ENCODE measurements around the gene FRMPD4.

Gene FRMPD4

DNA sequence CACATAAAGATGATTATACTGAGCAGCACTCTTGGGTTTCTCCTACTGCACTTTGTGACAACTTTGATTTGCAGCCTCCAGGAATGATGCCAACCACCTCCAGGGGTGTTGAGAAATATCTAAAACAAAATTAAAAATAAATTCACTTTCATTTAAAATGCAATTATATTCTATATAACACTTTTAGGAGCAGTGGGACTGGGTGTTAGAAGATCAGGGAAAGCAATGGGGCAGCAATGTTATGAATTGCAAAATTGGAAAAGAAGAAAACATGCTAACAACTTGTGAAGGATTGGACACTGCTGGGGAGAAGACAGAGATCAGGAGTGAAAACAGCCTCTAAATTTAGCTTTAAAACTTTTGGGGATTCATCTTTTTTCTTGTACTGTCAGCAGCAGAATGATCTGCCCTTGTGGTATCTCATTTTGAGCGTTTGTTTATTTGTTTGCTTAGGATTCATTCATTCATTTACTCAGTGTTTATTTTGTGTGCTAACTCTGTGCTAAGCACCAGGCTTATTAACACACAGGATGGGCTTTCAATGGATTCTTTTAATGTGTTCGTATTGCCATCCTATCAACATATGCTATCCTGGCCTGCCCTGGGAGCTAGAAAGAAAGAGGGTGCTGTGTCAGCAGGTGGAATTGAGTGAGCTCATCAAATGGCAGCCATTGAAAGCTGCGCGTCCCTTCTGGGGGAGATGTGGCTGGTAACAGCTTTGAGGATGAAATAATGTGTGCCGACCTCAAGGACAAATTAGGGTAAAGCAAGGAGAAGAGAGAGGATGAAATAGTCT is 96.5 kb downstream of the FRMPD4 start:
- H3K27me3 Mint-ChIP-seq (ENCODE audit: low read depth) = peaks cover 4% of the 10 kb centered on the region
- no peaks in the 10 kb centered on the region for H3K4me1 Mint-ChIP-seq
- H3K27ac Mint-ChIP-seq = no peak overlapping the region
- H3K9me3 Mint-ChIP-seq = peaks cover 3% of the 10 kb centered on the region
- TF ChIP-seq, protein P1, sequence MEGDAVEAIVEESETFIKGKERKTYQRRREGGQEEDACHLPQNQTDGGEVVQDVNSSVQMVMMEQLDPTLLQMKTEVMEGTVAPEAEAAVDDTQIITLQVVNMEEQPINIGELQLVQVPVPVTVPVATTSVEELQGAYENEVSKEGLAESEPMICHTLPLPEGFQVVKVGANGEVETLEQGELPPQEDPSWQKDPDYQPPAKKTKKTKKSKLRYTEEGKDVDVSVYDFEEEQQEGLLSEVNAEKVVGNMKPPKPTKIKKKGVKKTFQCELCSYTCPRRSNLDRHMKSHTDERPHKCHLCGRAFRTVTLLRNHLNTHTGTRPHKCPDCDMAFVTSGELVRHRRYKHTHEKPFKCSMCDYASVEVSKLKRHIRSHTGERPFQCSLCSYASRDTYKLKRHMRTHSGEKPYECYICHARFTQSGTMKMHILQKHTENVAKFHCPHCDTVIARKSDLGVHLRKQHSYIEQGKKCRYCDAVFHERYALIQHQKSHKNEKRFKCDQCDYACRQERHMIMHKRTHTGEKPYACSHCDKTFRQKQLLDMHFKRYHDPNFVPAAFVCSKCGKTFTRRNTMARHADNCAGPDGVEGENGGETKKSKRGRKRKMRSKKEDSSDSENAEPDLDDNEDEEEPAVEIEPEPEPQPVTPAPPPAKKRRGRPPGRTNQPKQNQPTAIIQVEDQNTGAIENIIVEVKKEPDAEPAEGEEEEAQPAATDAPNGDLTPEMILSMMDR (IDR thresholded peaks at IDR 0.05; ENCODE audit: unreplicated experiment in 3 of 3) = no peak
- H3K36me3 Mint-ChIP-seq (ENCODE audit: low read depth) = no peaks in the 10 kb centered on the region
- no peak overlapping the region for H3K4me3 Mint-ChIP-seq

DNA sequence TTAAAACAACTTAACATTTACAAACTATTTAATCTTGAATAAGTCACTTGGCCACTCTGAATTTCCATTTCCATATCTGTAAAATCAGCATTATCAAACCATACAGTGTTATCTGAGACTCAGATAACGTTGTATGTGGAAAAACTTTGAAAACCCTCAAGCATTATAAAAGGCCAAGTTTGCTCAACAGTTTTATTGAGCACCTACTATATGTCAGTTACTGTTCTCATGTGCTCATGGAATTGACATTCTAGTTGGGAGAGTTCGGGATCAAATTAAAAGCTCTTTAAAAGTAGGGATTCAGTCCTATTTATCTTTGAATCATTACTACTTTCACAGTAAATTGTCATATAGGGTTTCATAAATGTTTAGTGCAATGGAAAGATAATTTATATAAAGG is 97.9 kb downstream of the FRMPD4 start:
- H3K4me1 Mint-ChIP-seq = no peaks in the 10 kb centered on the region
- H3K27ac Mint-ChIP-seq = no peak overlapping the region
- H3K4me3 Mint-ChIP-seq = no peak overlapping the region
- TF ChIP-seq, protein P1 (IDR thresholded peaks at IDR 0.05; ENCODE audit: unreplicated experiment in 3 of 3) = no peak
- peaks cover 2% of the 10 kb centered on the region for H3K9me3 Mint-ChIP-seq
- H3K27me3 Mint-ChIP-seq (ENCODE audit: low read depth) = peaks cover 9% of the 10 kb centered on the region
- no peaks in the 10 kb centered on the region for H3K36me3 Mint-ChIP-seq (ENCODE audit: low read depth)

DNA sequence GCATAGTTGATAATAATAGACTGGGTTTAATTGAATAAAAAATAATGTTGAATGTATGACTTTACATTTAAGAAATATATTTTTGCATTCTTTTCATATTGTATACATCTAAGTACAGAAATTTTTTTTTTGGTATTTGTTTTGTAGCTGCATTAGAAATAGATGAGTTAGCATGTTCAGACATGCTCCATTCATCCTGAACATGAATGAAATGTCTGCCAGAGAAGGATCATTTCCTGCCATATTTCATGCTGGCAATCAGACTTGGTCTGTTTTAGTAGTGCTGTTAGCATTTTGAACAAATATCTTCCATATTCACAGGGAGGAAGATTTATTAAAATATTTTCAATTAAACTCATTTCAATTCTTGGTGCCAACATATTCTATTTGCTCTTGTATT is 98.9 kb downstream of the FRMPD4 start:
- Mint-ChIP-seq H3K9me3 (peaks cover 2% of the 10 kb centered on the region), H3K27me3 (ENCODE audit: low read depth) (peaks cover 9% of the 10 kb centered on the region), H3K36me3 (ENCODE audit: low read depth) (no peaks in the 10 kb centered on the region), H3K4me3 (no peak overlapping the region), H3K27ac (no peak overlapping the region), H3K4me1 (no peaks in the 10 kb centered on the region)
- TF ChIP-seq, protein P1 (IDR thresholded peaks at IDR 0.05; ENCODE audit: unreplicated experiment in 3 of 3) = no peak

DNA sequence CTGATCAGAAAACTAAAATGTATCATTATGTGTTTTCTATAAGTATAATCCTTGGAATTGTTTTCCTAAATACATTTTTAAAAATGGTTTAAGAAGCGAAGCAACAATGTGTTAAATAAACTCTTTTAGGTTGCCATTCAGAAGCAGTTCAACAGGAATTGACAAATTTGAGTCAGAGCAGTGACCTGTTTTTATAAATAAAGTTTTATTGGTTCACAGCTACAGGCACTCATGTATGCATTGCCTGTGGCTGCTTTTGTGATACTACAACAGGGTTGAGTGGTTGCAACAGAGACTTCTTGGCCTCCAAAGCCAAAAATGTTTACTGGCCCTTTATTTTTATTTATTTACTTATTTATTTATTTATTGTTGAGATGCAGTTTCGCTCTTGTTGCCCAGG is 99.5 kb downstream of the FRMPD4 start:
- Mint-ChIP-seq H3K4me1 (no peaks in the 10 kb centered on the region), H3K27ac (no peak overlapping the region), H3K36me3 (ENCODE audit: low read depth) (no peaks in the 10 kb centered on the region), H3K9me3 (peaks cover 2% of the 10 kb centered on the region), H3K27me3 (ENCODE audit: low read depth) (peaks cover 9% of the 10 kb centered on the region), H3K4me3 (no peak overlapping the region)
- TF ChIP-seq, protein P1 (IDR thresholded peaks at IDR 0.05; ENCODE audit: unreplicated experiment in 3 of 3) = no peak

DNA sequence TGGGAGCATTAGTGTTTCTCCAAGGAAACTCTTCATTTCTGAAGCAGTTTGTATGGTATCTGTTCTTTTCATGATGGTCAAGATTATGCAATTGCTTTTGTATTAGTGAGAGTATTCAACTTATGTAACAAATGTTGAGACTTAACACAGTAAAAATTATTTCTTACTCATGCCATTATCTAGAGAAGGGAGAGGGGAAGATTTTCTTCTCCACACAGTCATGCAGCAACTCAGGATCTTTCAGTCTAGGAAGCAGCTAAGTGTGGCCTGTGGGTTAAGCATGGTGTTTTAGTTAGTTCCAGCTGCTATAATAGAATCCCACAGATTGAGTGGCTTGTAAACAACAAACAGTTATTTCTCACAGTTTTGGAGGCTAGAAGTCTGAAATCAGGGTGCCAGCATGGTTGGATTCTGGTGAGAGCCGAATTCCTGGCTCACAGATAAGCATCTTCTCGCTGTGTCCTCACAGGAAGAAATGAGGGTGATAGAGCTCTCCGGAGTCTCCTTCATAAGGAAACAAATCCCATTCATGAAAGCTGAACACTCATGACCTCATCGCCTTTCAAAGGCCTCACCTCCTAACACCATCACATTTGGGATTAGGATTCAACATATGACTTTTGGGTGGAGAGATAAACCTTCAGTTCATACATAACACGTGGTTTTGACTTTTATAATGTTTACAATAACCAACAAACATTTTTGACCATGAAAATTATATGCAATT is 101.2 kb downstream of the FRMPD4 start:
- peaks cover 13% of the 10 kb centered on the region for H3K27me3 Mint-ChIP-seq (ENCODE audit: low read depth)
- no peak overlapping the region for H3K4me3 Mint-ChIP-seq
- H3K27ac Mint-ChIP-seq = no peak overlapping the region
- no peaks in the 10 kb centered on the region for H3K4me1 Mint-ChIP-seq
- TF ChIP-seq, protein P1 (IDR thresholded peaks at IDR 0.05; ENCODE audit: unreplicated experiment in 3 of 3) = no peak
- no peaks in the 10 kb centered on the region for H3K36me3 Mint-ChIP-seq (ENCODE audit: low read depth)
- no peaks in the 10 kb centered on the region for H3K9me3 Mint-ChIP-seq
